Karpas-422 (cell line): ENCODE results near the gene SKA1. TPM values are rescaled to one million over a fixed set of nuclear protein-coding genes. Genes with fewer than 3 reads are reported as not detected.
"Not testable (repeated sequence)": the region's sequence is repeated elsewhere in the genome, so short reads cannot be mapped to it uniquely, and the experiment has no call there.

Experiments
- DNase-seq: peaks from one replicate; pipeline ENCODE4 v3.0.0-alpha.2; 2015
- H2AFZ ChIP-seq: fragments of 200-600 bp; sonication (generic); 2 replicates; pipeline ENCODE4 v1.6.1; 2014; ENCODE audit warnings: antibody characterized with exemption, low read length, mixed read lengths
- H3K27ac ChIP-seq: fragments of 200-600 bp; sonication (generic); 2 replicates; pipeline ENCODE4 v1.5.1; 2014; ENCODE audit warnings: mild to moderate bottlenecking, low read length, moderate library complexity
- H3K27me3 ChIP-seq: fragments of 200-600 bp; sonication (generic); 2 replicates; pipeline ENCODE4 v1.6.1; 2014; ENCODE audit warnings: low read length, mixed read lengths
- H3K36me3 ChIP-seq: fragments of 200-600 bp; sonication (generic); 2 replicates; pipeline ENCODE4 v1.6.1; 2014; ENCODE audit warnings: low read length, mixed read lengths; ENCODE audit not compliant: insufficient read depth
- H3K4me1 ChIP-seq: fragments of 200-600 bp; sonication (generic); 2 replicates; pipeline ENCODE4 v1.6.1; 2014; ENCODE audit warnings: mild to moderate bottlenecking, low read length, mixed read lengths
- H3K4me2 ChIP-seq: fragments of 200-600 bp; sonication (generic); 2 replicates; pipeline ENCODE4 v1.6.1; 2014; ENCODE audit warnings: low read length, low read depth, mild to moderate bottlenecking; ENCODE audit not compliant: poor library complexity, severe bottlenecking
- H3K4me3 ChIP-seq: fragments of 200-600 bp; sonication (generic); 2 replicates; pipeline ENCODE4 v1.5.1; 2014; ENCODE audit warnings: mild to moderate bottlenecking, antibody characterized with exemption, low read length, mixed read lengths
- H3K79me2 ChIP-seq: fragments of 200-600 bp; sonication (generic); 2 replicates; pipeline ENCODE4 v1.6.1; 2014; ENCODE audit warnings: mild to moderate bottlenecking, low read length, mixed read lengths
- H3K9ac ChIP-seq: fragments of 200-600 bp; sonication (generic); 2 replicates; pipeline ENCODE4 v1.6.0; 2014; ENCODE audit warnings: low read length
- H3K9me2 ChIP-seq: fragments of 200-600 bp; sonication (generic), shearing (Covaris generic); replicated peaks from 2 replicates; pipeline ENCODE4 v1.6.0; 2014; ENCODE audit warnings: mild to moderate bottlenecking, low read length, moderate library complexity; ENCODE audit not compliant: insufficient read depth
- H3K9me3 ChIP-seq: fragments of 300-700, 200-600 bp; sonication (generic); 2 replicates; pipeline ENCODE4 v1.6.1; 2014; ENCODE audit warnings: low read length, mixed read lengths
- H4K20me1 ChIP-seq: fragments of 200-600 bp; sonication (generic); 2 replicates; pipeline ENCODE4 v1.6.1; 2014; ENCODE audit warnings: mild to moderate bottlenecking, antibody characterized with exemption, low read length, low read depth; ENCODE audit not compliant: insufficient read depth
- total RNA-seq: library from RNA; depleted of rRNA; stranded (reverse); fragments of >200 nt; shearing (Covaris generic); gene quantifications from 2 replicates; pipeline ENCODE4 v1.2.3, GENCODE V29; 2014; ENCODE audit warnings: low replicate concordance

The SKA1 gene
- total RNA-seq, 1 experiment from 2014 or later = 28.8 TPM

DNA sequence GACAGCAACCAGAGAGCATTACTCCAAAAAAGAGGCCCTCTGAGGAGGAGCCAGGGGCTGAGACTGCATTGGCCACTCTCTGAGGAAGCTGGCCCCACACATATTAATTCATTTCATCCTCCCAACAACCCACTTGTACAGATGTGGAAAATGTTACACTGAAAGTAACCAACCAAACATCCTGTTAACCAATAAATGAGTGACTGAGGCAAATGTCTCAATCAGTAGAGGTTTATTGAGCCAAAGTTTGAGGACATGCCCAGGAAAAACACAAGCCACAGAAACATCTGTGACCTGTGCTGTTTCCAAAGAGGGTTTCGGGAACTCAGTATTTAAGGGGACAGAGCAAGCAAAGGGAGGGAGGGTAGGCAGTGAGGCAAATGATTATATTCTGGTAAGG is 53.0 kb downstream of the SKA1 start:
- Histone ChIP-seq H3K27ac (no peak overlapping the region), H3K4me3 (no peak overlapping the region), H3K36me3 (no peaks in the 10 kb centered on the region), H3K9me2 (no peaks in the 10 kb centered on the region), H4K20me1 (no peaks in the 10 kb centered on the region), H3K4me1 (no peaks in the 10 kb centered on the region), H3K9me3 (no peaks in the 10 kb centered on the region; the same call in 1 of the 2 replicates), H3K27me3 (peaks cover 7% of the 10 kb centered on the region; the same call in 1 of the 2 replicates), H3K9ac (no peak overlapping the region), H3K4me2 (no peak overlapping the region), H2AFZ (no peak overlapping the region), H3K79me2 (no peaks in the 10 kb centered on the region)
- no peak for DNase-seq

DNA sequence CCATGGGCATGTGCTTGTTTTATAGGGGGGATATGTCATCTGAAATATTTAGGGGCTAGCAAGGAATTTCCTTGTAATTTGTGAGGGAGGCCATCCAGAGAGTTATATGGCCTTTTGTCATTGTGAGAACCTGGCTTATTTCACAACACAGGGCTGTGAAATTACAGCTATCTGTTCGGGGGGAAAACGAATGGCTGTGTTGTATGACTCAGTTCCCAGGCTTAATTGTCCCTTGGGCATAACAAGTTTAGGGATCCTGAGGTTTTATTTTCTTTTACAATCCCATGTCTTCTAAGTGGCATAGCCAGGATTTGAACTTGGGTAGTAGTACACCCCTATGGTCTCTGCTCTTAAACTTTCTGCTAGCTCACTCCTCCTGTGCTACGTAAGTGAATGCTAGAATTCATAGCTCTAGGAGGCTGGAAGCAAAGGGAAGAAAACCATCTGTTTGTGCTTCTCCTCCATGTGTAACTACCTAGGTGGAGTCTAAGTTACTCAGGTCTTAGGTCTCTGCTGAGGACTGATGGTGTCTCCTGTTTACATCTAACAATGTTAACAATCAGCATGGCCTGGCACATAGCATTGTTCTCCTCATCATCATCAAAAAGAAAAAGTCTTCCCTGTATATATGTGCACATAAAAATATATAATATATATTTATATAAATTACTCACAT is 53.8 kb downstream of the SKA1 start:
- H3K27ac ChIP-seq = no peak overlapping the region
- no peak overlapping the region for H3K4me3 ChIP-seq
- no peak overlapping the region for H3K9ac ChIP-seq
- H4K20me1 ChIP-seq = no peaks in the 10 kb centered on the region
- H3K4me1 ChIP-seq = no peaks in the 10 kb centered on the region
- no peak overlapping the region for H2AFZ ChIP-seq
- no peaks in the 10 kb centered on the region for H3K9me2 ChIP-seq
- peaks cover 7% of the 10 kb centered on the region; the same call in 1 of the 2 replicates for H3K27me3 ChIP-seq
- H3K9me3 ChIP-seq = no peaks in the 10 kb centered on the region; the same call in 1 of the 2 replicates
- no peaks in the 10 kb centered on the region for H3K79me2 ChIP-seq
- H3K36me3 ChIP-seq = no peaks in the 10 kb centered on the region
- no peak for DNase-seq
- no peak overlapping the region for H3K4me2 ChIP-seq

DNA sequence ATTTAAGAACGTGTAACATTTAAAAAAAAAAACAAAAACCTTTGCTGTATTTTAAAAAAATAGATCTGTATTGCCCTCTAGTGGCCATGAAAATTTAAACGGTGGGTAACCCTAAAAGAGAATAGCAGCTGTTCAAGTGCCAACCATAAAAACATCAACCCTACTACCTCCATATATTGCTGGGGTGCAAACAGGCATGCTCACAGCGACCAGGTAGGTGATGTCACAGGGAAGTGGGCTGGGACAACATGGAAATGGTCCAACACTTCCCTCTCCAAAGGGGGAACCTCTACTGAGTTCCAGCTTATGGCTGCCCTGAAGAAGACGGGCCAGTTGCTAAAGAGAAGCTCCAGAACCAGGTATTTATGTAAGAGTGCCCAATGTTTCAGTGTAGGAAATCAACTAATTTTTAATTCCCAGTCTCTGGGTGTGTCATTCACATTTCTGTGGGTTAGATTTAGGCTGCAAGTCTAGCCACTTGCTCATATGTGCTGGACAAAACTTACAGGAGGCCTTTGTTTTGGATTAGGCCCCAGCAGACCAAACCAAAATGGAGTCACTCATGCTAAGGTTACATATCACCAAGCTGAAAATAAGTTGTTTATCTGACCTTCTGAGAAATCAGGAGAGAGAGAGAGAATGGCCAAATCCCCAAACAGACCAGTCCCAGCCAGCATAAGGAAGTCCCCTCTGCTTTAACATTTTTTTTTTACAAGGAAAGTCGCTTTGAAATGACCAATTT is 54.5 kb downstream of the SKA1 start:
- Histone ChIP-seq H3K27ac (no peak overlapping the region), H3K36me3 (no peaks in the 10 kb centered on the region), H3K79me2 (no peaks in the 10 kb centered on the region), H3K9me3 (no peaks in the 10 kb centered on the region; the same call in 1 of the 2 replicates), H3K27me3 (peaks cover 7% of the 10 kb centered on the region; the same call in 1 of the 2 replicates), H3K4me2 (no peak overlapping the region), H4K20me1 (no peaks in the 10 kb centered on the region), H2AFZ (no peak overlapping the region), H3K4me1 (no peaks in the 10 kb centered on the region), H3K4me3 (no peak overlapping the region), H3K9me2 (no peaks in the 10 kb centered on the region), H3K9ac (no peak overlapping the region)
- DNase-seq = peak; percentile 79

DNA sequence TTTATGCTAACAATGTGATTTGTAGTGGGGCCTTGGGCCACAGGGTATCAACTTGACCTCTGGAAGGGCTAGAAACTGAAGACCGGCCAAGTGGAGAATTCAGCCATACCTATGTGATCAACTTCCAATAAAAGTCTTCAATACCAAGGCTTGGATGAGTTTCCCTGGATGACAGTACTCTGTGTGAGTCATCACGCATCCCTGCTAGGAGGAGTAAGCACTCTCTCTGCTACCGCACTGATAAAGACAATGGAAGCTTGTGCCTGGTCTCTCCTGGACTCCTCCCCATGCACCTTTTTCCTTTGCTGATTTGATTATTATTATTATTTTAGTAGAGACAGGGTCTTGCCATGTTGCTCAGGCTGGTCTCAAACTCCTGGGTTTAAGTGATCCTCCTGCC is 58.1 kb downstream of the SKA1 start:
- no peak overlapping the region for H3K27ac ChIP-seq
- no peak overlapping the region for H3K4me2 ChIP-seq
- no peaks in the 10 kb centered on the region for H3K27me3 ChIP-seq
- H3K36me3 ChIP-seq = no peaks in the 10 kb centered on the region
- no peaks in the 10 kb centered on the region for H3K4me1 ChIP-seq
- H2AFZ ChIP-seq = no peak overlapping the region
- no peak for DNase-seq
- no peak overlapping the region for H3K9ac ChIP-seq
- H3K79me2 ChIP-seq = no peaks in the 10 kb centered on the region
- no peak overlapping the region for H3K4me3 ChIP-seq
- no peaks in the 10 kb centered on the region for H3K9me3 ChIP-seq
- no peaks in the 10 kb centered on the region for H4K20me1 ChIP-seq
- no peaks in the 10 kb centered on the region for H3K9me2 ChIP-seq

DNA sequence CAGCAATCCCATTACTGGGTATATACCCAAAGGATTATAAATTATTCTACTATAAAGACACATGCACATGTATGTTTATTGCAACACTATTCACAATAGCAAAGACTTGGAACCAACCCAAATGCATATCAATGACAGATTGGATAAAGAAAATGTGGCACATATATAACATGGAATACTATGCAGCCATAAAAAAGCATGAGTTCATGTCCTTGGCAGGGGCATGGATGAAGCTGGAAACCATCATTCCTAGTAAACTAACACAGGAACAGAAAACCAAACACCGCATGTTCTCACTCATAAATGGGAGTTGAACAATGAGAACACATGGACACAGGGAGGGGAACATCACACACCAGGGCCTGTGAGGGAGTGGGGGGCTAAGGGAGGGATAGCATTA is 61.9 kb downstream of the SKA1 start:
- not testable (repeated sequence) for DNase-seq, H3K79me2 ChIP-seq, H2AFZ ChIP-seq, H3K36me3 ChIP-seq, H3K9me3 ChIP-seq, H3K27me3 ChIP-seq, H3K27ac ChIP-seq, H3K4me1 ChIP-seq, H3K4me2 ChIP-seq, H3K9ac ChIP-seq, H3K4me3 ChIP-seq, H4K20me1 ChIP-seq, H3K9me2 ChIP-seq

DNA sequence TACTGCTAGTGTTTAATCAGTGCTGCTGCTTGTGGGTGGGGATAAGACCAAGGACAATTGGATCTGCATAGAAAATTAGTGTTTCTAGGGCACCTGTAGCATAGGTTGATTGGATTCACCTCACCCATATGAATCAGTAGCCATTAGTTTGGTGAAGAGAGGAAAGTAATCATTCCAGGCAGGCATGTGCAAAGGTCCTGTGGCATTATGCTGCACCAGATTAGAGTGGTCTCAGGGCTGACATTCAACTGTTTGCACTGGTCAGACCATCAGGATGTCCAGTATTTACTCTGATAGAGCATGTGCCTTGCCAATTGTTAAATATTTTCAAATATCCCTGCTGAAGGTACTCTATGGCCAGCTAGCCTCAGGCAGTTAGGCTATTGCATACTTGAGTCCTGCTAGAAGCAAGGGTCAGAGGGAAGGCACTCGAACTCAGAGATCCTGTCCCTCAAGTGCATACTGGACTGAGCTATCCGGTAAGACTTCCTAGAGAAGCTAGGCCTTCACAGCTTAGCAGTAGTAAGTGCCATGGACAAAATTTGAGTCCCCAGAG is 64.7 kb downstream of the SKA1 start:
- no peak overlapping the region for H3K4me2 ChIP-seq
- DNase-seq = no peak
- no peak overlapping the region for H3K9ac ChIP-seq

DNA sequence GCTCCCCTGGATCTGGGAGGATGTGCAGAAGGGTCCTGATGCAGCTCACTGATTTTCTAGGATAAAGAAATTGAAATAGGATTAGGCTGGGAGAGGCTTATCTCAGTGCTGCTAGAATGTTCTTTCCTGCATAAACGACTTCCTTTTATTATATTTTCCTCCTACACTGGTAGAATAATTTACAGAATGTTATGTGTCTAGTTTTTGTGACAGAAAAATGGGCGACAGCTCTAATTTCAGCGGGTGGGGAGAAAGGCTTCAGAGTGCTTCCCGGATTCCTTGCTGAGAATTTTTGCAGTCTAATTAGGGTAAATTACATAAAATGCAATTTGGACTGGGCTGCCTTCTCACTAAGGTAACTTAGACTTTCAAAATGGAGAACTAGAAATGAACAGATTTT is 66.2 kb downstream of the SKA1 start:
- H3K27ac ChIP-seq = no peak overlapping the region
- H2AFZ ChIP-seq = no peak overlapping the region
- no peak for DNase-seq
- no peaks in the 10 kb centered on the region for H3K79me2 ChIP-seq
- no peaks in the 10 kb centered on the region for H4K20me1 ChIP-seq
- no peaks in the 10 kb centered on the region for H3K4me1 ChIP-seq
- no peak overlapping the region for H3K4me2 ChIP-seq
- H3K4me3 ChIP-seq = no peak overlapping the region
- no peaks in the 10 kb centered on the region for H3K9me2 ChIP-seq
- no peaks in the 10 kb centered on the region; the same call in 1 of the 2 replicates for H3K36me3 ChIP-seq
- H3K9me3 ChIP-seq = no peaks in the 10 kb centered on the region
- H3K9ac ChIP-seq = no peak overlapping the region
- no peaks in the 10 kb centered on the region for H3K27me3 ChIP-seq

More for the DNA sequence above, 64.7 kb downstream of the SKA1 start:
- H3K27me3 ChIP-seq = no peaks in the 10 kb centered on the region
- no peaks in the 10 kb centered on the region for H3K9me3 ChIP-seq
- H3K79me2 ChIP-seq = no peaks in the 10 kb centered on the region
- H3K9me2 ChIP-seq = no peaks in the 10 kb centered on the region
- H3K27ac ChIP-seq = no peak overlapping the region
- no peaks in the 10 kb centered on the region; the same call in 1 of the 2 replicates for H3K36me3 ChIP-seq
- no peak overlapping the region for H2AFZ ChIP-seq
- H3K4me1 ChIP-seq = no peaks in the 10 kb centered on the region
- no peak overlapping the region for H3K4me3 ChIP-seq
- H4K20me1 ChIP-seq = no peaks in the 10 kb centered on the region

DNA sequence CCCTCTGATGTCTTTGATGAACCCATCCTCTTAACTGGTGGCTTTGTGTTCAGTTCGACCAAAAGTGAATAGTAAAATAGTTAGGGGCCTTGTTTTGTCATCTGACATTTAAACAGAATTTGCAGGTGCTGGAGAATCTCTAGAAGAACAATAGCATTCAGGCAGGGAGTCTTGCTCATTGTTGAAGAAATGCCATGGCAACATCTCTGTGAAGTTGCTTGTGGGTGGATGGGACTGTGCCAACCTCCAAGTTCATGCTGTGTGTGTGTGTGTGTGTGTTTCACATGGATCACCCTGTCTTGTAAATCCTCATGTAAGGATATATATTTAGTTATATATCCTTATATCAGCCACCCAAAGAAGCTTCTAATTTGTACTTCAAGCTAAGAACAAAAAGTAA is 66.7 kb downstream of the SKA1 start:
- Histone ChIP-seq H3K9me2 (no peaks in the 10 kb centered on the region), H3K4me1 (no peaks in the 10 kb centered on the region), H4K20me1 (no peaks in the 10 kb centered on the region), H3K79me2 (no peaks in the 10 kb centered on the region), H3K4me3 (no peak overlapping the region), H3K27me3 (no peaks in the 10 kb centered on the region), H3K4me2 (no peak overlapping the region), H3K27ac (no peak overlapping the region), H3K9me3 (no peaks in the 10 kb centered on the region), H3K36me3 (no peaks in the 10 kb centered on the region; the same call in 1 of the 2 replicates), H3K9ac (no peak overlapping the region), H2AFZ (no peak overlapping the region)
- peak; percentile 6 for DNase-seq
